ENCODE data around the gene ANKRD34B.
"Not testable (repeated sequence)": the region's sequence is repeated elsewhere in the genome, so short reads cannot be mapped to it uniquely, and the experiment has no call there.

ANKRD34B gene

DNA sequence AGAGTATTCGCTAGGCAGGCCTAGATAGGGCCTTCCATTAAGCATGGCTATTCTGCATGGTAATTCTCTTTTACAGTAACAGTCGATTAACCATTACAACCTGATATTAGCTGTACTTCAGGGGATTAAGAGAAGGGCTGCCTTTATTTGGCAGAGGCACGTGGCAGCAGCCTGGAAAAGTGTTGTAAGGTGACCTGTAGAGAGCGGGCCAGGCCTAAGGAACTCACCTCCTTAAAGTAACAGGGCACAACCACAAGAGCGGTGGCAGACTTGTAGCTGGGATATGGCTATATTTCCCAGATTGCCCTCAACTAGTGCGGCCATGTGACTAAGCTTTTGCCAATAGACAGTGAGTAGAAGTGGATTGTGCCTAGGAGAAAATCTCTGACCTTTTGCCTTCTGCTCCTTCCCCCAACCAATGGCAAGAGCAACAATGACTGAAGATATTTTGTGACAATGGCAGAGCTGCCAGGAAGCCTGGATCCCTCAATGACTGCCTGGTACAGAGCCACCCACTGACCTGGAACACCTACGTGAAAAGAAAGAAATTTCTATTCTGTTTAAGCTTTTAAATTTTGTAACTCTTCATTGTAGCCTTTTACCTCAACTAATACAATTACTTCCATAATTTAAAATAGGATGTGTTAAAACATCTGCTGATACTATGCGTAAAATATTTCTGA lies 18.9 kb upstream of the ANKRD34B start:
- Mint-ChIP-seq H3K27me3 (peaks cover 15% of the 10 kb centered on the region), H3K9me3 (no peaks in the 10 kb centered on the region), H3K4me3 (no peak overlapping the region), H3K4me1 (ENCODE audit: low read depth) (no peaks in the 10 kb centered on the region), H3K36me3 (ENCODE audit: low read depth) (no peaks in the 10 kb centered on the region), H3K27ac (no peak overlapping the region)
- DNase-seq = no peak

DNA sequence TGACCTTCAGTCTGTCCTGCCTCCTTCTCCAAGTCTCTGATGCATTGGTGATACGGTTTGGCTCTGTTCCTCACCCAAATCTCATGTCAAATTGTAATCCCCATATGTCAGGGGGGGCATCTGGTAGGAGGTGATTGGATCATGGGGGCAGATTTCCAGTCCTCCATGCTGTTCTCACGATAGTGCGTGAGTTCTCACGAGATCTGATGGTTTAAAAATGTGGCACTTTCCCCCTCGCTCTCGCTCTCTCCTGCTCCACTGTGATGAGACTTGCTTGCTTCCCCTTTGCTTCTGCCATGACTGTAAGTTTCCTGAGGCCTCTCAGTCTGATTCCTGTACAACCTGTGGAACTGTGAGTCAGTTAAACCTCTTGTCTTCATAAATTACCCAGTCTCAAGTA lies 14.7 kb upstream of the ANKRD34B start:
- Mint-ChIP-seq H3K9me3 (no peaks in the 10 kb centered on the region), H3K36me3 (ENCODE audit: low read depth) (no peaks in the 10 kb centered on the region), H3K27ac (no peak overlapping the region), H3K4me1 (ENCODE audit: low read depth) (no peaks in the 10 kb centered on the region), H3K4me3 (no peak overlapping the region), H3K27me3 (peaks cover 18% of the 10 kb centered on the region)
- no peak for DNase-seq

DNA sequence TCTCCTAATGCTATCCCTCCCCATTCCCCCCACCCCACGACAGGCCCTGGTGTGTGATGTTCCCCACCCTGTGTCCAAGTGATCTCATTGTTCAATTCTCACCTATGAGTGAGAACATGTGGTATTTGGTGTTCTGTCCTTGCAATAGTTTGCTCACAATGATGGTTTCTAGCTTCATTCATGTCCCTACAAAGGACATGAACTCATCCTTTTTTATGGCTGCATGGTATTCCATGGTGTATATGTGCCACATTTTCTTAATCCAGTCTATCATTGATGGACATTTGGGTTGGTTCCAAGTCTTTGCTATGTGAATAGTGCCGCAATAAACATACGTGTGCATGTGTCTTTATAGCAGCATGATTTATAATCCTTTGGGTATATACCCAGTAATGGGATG lies 10.2 kb upstream of the ANKRD34B start:
- not testable (repeated sequence) for H3K4me1 Mint-ChIP-seq (ENCODE audit: low read depth); H3K4me3 Mint-ChIP-seq; H3K9me3 Mint-ChIP-seq; DNase-seq; H3K27ac Mint-ChIP-seq; H3K36me3 Mint-ChIP-seq (ENCODE audit: low read depth)
- H3K27me3 Mint-ChIP-seq = peaks cover 33% of the 10 kb centered on the region

DNA sequence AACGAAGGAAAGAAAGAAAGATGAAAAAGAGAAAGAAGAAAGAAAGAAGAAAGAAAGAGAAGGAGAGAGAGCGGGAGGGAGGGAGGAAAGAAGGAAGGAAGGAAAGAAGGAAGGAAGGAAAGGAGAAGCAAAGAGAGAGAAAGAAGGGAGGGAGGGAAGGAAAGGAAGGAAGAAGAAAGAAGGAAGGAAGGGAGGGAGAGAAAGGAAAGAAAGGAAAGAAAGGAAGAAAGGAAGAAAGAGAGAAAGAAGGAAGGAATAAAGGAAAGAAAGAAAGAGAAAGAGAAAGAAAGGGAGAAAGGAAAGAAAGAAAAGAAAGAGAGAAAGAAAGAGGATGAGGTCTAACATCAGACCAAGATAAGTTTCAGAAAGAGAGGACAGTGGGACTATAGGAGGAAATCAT lies 9.0 kb upstream of the ANKRD34B start:
- Mint-ChIP-seq H3K36me3 (ENCODE audit: low read depth) (no peaks in the 10 kb centered on the region), H3K4me3 (no peak overlapping the region), H3K27ac (no peak overlapping the region), H3K9me3 (no peaks in the 10 kb centered on the region), H3K27me3 (peaks cover 23% of the 10 kb centered on the region), H3K4me1 (ENCODE audit: low read depth) (no peaks in the 10 kb centered on the region)
- DNase-seq = no peak

DNA sequence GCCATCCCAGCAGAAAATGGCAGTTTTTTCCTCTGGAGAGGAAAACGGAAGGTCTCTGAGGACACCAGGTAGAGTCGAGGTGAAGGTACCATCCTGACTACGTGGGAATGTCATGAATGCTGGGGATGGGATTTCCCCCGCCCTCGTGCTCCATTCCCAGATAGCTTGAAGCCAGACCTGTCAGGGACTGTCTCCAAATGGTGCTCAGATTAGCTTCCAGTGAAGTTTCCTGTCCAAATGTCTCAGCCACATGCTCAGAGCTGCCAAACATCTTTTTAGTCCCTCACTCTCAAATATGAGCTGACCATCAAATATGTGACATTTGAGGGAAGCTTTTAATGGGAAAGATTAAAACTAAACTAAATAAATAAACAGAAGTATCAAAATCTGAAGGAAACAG lies 7.6 kb upstream of the ANKRD34B start:
- no peaks in the 10 kb centered on the region for H3K9me3 Mint-ChIP-seq
- H3K27me3 Mint-ChIP-seq = peaks cover 31% of the 10 kb centered on the region
- H3K36me3 Mint-ChIP-seq (ENCODE audit: low read depth) = no peaks in the 10 kb centered on the region
- no peak for DNase-seq
- H3K27ac Mint-ChIP-seq = no peak overlapping the region
- no peak overlapping the region for H3K4me3 Mint-ChIP-seq
- H3K4me1 Mint-ChIP-seq (ENCODE audit: low read depth) = no peaks in the 10 kb centered on the region

DNA sequence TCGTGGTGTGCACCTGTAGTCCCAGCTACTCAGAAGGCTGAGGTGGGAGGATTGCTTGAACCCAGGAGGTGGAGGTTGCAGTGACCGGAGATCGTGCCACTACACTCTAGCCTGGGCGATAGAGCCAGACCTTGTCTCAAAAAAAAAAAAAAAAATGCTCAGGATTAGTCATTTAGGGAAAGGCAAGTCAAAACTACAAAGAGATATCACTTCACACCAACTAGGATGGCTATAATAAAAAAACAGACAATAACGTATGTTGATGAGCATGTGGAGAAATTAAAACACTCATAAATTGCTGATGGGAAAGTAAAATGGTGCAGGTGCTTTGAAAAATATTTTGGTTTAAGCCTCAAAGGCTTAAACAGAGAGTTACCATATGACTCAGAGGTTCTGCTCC lies 6.3 kb upstream of the ANKRD34B start:
- Mint-ChIP-seq H3K36me3 (ENCODE audit: low read depth) (no peaks in the 10 kb centered on the region), H3K27me3 (peaks cover 44% of the 10 kb centered on the region), H3K9me3 (no peaks in the 10 kb centered on the region)

DNA sequence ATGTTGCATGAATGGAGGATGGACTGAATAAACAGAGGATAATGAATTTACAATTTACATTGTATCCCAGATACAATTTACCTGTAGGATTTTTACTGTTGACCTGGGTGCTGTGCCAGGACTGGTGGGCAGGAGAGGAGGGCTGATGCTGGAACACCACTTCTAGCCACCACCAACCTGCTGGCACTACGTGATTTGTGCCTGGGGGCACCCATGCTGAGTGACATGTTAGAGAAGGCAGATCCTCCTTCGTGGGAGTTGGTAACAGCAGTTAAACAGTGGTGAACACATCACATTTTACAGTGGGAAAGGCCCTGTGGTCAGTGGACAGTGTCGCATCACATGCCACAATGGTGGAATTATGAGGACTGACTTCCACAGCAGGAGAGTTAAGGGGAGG lies 3.0 kb upstream of the ANKRD34B start:
- Mint-ChIP-seq H3K4me3 (no peak overlapping the region), H3K36me3 (ENCODE audit: low read depth) (no peaks in the 10 kb centered on the region), H3K27ac (no peak overlapping the region), H3K4me1 (ENCODE audit: low read depth) (peaks cover 5% of the 10 kb centered on the region), H3K9me3 (no peaks in the 10 kb centered on the region), H3K27me3 (peaks cover 63% of the 10 kb centered on the region)
- DNase-seq = no peak

More for the DNA sequence above, 6.3 kb upstream of the ANKRD34B start:
- Mint-ChIP-seq H3K4me3 (no peak overlapping the region), H3K27ac (no peak overlapping the region), H3K4me1 (ENCODE audit: low read depth) (no peaks in the 10 kb centered on the region)
- no peak for DNase-seq

DNA sequence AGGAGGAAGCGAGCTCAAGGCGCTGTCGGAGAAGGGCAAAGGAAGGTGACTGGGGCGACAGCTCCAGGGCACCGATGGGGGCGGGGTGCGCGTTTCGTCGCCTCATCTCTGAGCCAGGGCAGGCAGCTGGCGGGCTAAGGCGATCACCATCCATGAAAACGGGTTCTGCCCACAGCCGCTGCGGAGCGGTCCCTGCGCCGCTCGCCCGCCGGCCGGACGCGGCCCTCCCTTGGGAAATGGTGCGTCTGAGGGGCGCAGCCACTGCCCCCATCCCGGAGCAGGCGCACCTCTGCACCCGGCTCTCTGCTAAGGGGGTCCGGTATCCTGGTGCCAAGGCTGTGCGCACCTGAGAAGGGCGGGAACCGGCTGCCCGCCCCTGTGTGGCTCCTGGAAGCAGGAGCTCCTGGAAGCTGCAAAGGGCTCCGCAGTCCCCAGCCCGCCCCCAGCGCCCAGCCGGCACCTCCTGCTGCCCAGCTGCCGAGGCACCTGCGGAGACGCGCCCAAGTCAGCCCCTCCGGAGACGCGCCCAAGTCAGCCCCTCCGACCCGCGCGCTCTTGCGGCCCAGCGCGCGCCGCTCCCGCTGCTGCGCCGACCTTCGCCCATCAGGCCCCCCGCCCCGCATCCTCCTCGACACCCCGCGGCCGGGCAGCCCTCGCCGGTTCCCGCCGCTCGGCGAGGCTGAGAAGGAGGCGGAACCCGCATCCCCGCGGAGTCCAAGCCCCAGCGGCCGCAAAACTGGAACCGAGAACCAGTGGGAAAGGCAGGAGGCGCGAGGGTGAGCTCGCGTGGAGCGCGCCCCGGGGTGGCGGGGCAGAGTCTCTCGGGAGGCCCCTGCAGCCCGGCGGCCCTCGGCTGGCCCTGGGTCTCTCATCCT lies 757 bp downstream of the ANKRD34B start:
- peaks cover 5% of the 10 kb centered on the region for H3K4me1 Mint-ChIP-seq (ENCODE audit: low read depth)
- peak; percentile 36 for DNase-seq
- peak overlapping the region; percentile 42 for H3K4me3 Mint-ChIP-seq
- H3K9me3 Mint-ChIP-seq = no peaks in the 10 kb centered on the region
- H3K27ac Mint-ChIP-seq = no peak overlapping the region
- H3K36me3 Mint-ChIP-seq (ENCODE audit: low read depth) = no peaks in the 10 kb centered on the region
- H3K27me3 Mint-ChIP-seq = peaks cover 67% of the 10 kb centered on the region

DNA sequence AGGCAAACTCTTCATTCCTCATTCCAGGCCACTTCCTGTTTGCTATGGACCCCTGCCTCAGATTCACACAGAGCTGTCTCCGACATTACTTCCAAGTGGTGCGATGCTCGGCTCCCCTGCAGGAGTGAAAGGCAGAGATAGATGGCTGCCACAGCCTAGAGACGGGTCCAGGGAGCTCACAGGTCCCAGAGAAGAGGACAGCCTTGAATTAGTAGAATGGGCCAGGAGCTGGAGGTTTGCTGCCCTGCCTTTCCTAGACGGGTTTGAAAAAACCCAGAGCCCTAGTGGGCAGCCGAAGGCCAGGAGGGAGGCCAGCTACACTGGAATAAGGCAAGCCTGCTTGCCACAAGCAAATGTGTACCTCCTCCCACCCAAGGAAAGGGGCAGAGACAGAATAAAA lies 1.8 kb downstream of the ANKRD34B start:
- peaks cover 61% of the 10 kb centered on the region for H3K27me3 Mint-ChIP-seq
- H3K4me3 Mint-ChIP-seq = no peak overlapping the region
- no peak for DNase-seq
- no peak overlapping the region for H3K27ac Mint-ChIP-seq
- H3K4me1 Mint-ChIP-seq (ENCODE audit: low read depth) = peaks cover 5% of the 10 kb centered on the region
- no peaks in the 10 kb centered on the region for H3K36me3 Mint-ChIP-seq (ENCODE audit: low read depth)
- no peaks in the 10 kb centered on the region for H3K9me3 Mint-ChIP-seq

DNA sequence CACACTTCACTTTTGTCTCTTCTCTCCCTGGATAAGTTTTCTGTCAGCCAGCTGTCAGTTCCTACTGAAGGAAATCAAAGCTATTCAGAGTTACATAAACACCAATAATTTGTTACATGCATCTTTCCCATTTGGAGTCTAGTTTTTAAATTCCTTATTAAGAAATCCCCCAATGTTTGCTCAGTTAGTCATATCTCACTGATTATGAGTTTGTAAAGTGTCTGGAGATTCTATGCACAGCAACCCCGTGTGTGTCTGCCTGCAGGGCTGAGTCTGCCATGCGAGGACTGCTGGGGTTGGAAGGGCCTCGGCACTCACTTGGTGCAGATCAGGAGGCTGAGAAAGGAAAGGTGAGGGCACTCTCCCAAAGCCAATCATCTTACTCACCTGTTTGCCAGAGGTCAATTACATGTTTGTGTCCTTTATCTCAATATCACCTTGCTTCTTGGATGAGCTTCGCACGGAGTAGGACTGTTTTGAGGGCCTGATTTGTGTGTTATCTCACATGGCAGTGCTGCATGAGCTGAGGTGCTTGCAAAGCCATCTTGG lies 3.3 kb downstream of the ANKRD34B start:
- peaks cover 56% of the 10 kb centered on the region for H3K27me3 Mint-ChIP-seq
- H3K36me3 Mint-ChIP-seq (ENCODE audit: low read depth) = no peaks in the 10 kb centered on the region
- no peak overlapping the region for H3K27ac Mint-ChIP-seq
- H3K4me1 Mint-ChIP-seq (ENCODE audit: low read depth) = peaks cover 5% of the 10 kb centered on the region
- no peaks in the 10 kb centered on the region for H3K9me3 Mint-ChIP-seq
- H3K4me3 Mint-ChIP-seq = no peak overlapping the region
- DNase-seq = no peak

DNA sequence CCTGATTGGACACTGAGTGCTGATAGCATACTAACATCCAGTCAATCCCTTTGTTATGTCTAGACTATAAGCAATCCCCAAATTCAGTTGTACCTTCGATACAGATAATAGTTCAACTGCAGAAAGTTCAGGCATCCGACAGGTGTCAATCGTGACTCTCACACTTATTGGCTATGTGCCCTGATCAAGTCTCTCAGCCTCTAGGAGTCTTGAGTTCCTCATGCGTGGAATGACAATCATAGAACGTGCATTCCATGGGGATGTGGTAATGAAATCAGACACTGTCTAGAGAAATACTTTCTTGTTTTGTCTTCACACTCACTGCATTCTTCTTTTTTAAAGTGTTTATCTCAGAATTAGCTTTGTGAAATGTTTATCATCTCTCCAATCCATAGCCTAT lies 4.8 kb downstream of the ANKRD34B start:
- Mint-ChIP-seq H3K4me3 (no peak overlapping the region), H3K27ac (no peak overlapping the region), H3K9me3 (no peaks in the 10 kb centered on the region), H3K4me1 (ENCODE audit: low read depth) (peaks cover 2% of the 10 kb centered on the region), H3K27me3 (peaks cover 43% of the 10 kb centered on the region), H3K36me3 (ENCODE audit: low read depth) (no peaks in the 10 kb centered on the region)
- DNase-seq = no peak

DNA sequence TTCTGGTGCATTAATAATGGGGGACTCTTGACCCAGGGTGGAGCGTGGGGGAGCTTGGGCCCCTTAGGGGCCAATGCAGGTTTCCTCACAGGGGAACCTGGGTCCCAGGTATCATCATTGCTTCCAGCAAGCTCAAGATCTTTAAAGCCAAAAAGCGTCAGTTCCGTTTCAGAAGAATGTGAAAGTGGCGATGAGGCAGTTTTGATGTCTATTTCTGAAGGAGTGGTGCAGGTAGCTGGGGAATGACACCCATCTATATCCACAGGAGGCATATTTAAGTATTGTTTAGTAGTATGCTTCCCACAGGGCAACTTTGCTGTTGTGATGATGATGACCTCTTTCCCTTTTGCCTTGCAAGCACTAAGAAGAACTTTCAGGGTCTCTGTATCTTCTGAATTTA lies 10.8 kb downstream of the ANKRD34B start:
- peaks cover 39% of the 10 kb centered on the region for H3K27me3 Mint-ChIP-seq

DNA sequence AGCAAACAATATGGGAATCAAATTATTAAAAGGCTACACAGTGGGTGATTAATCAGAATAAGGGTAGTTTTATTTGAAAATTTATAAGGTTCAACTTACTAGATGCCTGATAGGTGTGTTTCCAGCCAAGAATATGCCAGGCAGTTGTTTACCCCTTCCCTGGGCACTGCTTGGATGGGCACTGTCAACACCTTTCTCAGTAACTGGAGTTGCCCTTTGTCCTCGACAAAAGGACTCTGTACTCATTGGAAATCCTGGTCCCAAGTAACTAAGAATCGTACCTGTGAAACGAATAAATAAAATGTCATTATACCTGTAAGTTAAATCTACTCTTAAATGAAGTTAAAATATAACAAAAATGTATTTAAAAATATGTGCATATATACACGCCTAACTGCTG lies 15.0 kb downstream of the ANKRD34B start:
- peaks cover 48% of the 10 kb centered on the region for H3K27me3 Mint-ChIP-seq

More for the DNA sequence above, 10.8 kb downstream of the ANKRD34B start:
- no peak for DNase-seq
- H3K4me1 Mint-ChIP-seq (ENCODE audit: low read depth) = no peaks in the 10 kb centered on the region
- no peak overlapping the region for H3K27ac Mint-ChIP-seq
- no peaks in the 10 kb centered on the region for H3K9me3 Mint-ChIP-seq
- H3K4me3 Mint-ChIP-seq = no peak overlapping the region
- H3K36me3 Mint-ChIP-seq (ENCODE audit: low read depth) = no peaks in the 10 kb centered on the region

DNA sequence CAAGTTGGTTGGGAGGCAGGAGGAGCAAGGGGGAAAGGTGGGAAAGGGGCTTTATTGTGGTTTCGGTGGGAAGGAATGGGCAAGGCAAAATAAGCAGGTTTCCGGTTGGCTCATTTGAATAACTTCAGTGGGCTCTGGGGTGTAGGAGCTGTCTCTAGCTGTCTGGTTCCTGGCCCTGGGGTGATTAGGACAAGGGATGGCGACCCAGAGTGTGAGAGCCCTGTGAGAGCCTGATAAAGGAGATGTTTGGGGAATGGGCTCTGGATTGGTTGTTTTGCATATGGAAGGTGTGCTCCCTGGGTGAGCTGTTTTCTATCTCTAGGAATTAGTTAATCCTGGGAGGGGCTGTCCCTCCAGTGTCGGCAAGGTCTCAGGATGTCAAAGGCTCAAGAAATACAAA lies 15.4 kb downstream of the ANKRD34B start:
- no peak overlapping the region for H3K4me3 Mint-ChIP-seq
- peaks cover 50% of the 10 kb centered on the region for H3K27me3 Mint-ChIP-seq
- H3K9me3 Mint-ChIP-seq = no peaks in the 10 kb centered on the region
- no peak for DNase-seq
- H3K4me1 Mint-ChIP-seq (ENCODE audit: low read depth) = no peaks in the 10 kb centered on the region
- H3K36me3 Mint-ChIP-seq (ENCODE audit: low read depth) = no peaks in the 10 kb centered on the region
- H3K27ac Mint-ChIP-seq = no peak overlapping the region

More for the DNA sequence above, 15.0 kb downstream of the ANKRD34B start:
- H3K36me3 Mint-ChIP-seq (ENCODE audit: low read depth) = no peaks in the 10 kb centered on the region
- H3K4me1 Mint-ChIP-seq (ENCODE audit: low read depth) = no peaks in the 10 kb centered on the region
- H3K27ac Mint-ChIP-seq = no peak overlapping the region
- no peak for DNase-seq
- no peak overlapping the region for H3K4me3 Mint-ChIP-seq
- H3K9me3 Mint-ChIP-seq = no peaks in the 10 kb centered on the region

DNA sequence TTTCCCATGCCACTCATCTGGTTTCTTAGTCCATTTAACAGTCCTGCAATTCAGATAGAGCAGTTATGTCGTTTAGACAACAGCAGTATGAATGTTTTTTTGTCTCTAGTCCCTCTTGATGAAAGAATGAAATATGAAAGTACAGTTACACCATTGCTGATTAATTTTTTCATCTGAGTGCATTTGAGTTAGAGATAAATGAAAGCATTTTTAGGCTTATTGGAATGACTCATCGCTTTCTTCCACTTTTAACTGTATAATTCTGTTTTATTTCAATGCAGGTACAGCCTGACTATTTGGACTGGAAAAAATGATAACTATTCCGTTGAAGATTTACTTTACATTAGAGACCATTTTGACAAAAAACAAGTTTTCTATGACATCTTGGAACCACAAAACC lies 28.7 kb downstream of the ANKRD34B start:
- H3K27ac Mint-ChIP-seq = peak overlapping the region; percentile 47
- no peak overlapping the region for H3K4me3 Mint-ChIP-seq
- H3K36me3 Mint-ChIP-seq (ENCODE audit: low read depth) = no peaks in the 10 kb centered on the region
- peaks cover 12% of the 10 kb centered on the region for H3K4me1 Mint-ChIP-seq (ENCODE audit: low read depth)
- peaks cover 4% of the 10 kb centered on the region for H3K27me3 Mint-ChIP-seq
- no peaks in the 10 kb centered on the region for H3K9me3 Mint-ChIP-seq
- DNase-seq = no peak
